NCI-H146 (cell line): ENCODE data around the gene NEAT1.

Source experiments
- DNase-seq: peaks from one replicate; lab custom pipeline; 2025; lab: John Stamatoyannopoulos, UW

Gene NEAT1

GRCh38 chr11:65389294-65389980 is 33.2 kb upstream of the NEAT1 start:
- DNase-seq = no peak

GRCh38 chr11:65390099-65390941 is 32.3 kb upstream of the NEAT1 start:
- DNase-seq = no peak

- DNase-seq = no peak
Observed at GRCh38 chr11:65390996-65391395, 31.6 kb upstream of the NEAT1 start.

GRCh38 chr11:65392186-65392829 is 30.3 kb upstream of the NEAT1 start:
- no peak for DNase-seq

GRCh38 chr11:65392899-65393298 is 29.7 kb upstream of the NEAT1 start:
- DNase-seq = no peak

- no peak for DNase-seq
Observed at GRCh38 chr11:65393513-65394079, 29.0 kb upstream of the NEAT1 start.

GRCh38 chr11:65394125-65394536 is 28.5 kb upstream of the NEAT1 start:
- DNase-seq = no peak

- no peak for DNase-seq
Observed at GRCh38 chr11:65395961-65396530, 26.6 kb upstream of the NEAT1 start.

GRCh38 chr11:65396769-65397745 is 25.5 kb upstream of the NEAT1 start:
- no peak for DNase-seq

GRCh38 chr11:65398362-65398910 is 24.2 kb upstream of the NEAT1 start:
- no peak for DNase-seq

- DNase-seq = no peak
Observed at GRCh38 chr11:65399249-65399648, 23.3 kb upstream of the NEAT1 start.

GRCh38 chr11:65399845-65400244 is 22.8 kb upstream of the NEAT1 start:
- no peak for DNase-seq

GRCh38 chr11:65400307-65401072 is 22.1 kb upstream of the NEAT1 start:
- DNase-seq = no peak

- DNase-seq = no peak
Observed at GRCh38 chr11:65401073-65401802, 21.4 kb upstream of the NEAT1 start.

- DNase-seq = no peak
Observed at GRCh38 chr11:65401803-65402248, 20.8 kb upstream of the NEAT1 start.

- DNase-seq = no peak
Observed at GRCh38 chr11:65402790-65403189, 19.8 kb upstream of the NEAT1 start.

GRCh38 chr11:65403607-65404121 is 18.9 kb upstream of the NEAT1 start:
- no peak for DNase-seq

GRCh38 chr11:65404210-65404609 is 18.4 kb upstream of the NEAT1 start:
- DNase-seq = no peak
